Activated T-helper 9 cell treated with anti-CD3 and anti-CD28 coated beads, Interleukin-2, amount 50 U/mL, for 16 hours (primary cell): ENCODE measurements around the gene ARHGAP6.
"Not testable (repeated sequence)": the region's sequence is repeated elsewhere in the genome, so short reads cannot be mapped to it uniquely, and the experiment has no call there.

ENCODE experiments used
- DNase-seq: peaks from one replicate; pipeline ENCODE4 v3.0.0-alpha.2; 2020; ENCODE audit warnings: low read depth

The ARHGAP6 gene

DNA sequence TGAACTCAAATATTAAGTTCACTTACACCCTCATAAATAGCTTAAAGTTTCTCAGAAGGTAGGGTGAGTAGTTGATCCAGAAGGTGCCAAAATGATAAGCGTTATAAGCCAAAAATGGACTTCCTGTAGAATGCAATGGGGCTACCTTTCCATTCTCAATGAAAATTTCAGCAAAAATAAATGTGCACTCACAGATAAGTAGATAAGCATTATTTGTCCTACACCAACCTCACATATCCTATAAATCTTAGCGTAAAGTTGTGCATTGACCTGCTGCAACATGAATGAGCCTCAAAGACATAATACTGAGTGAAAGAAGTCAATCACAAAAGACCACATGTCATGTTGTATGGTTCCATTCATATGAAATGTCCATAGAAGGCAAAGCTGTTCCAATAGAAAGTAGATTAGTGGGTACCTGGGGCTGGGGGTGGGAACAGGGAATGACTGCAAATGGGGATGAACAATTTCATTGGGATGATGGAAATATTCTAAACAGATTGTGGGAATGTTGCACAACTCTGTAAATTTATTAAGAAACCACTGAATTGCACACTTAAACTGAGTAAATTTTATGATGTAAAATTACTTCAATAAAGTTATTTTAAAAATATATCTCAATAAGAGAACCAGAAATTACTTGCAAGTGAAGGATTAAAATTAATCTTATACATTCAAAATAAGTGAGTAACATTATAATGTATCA lies 271.6 kb downstream of the ARHGAP6 start:
- DNase-seq: no peak

- DNase-seq: no peak
These were observed 278.9 kb downstream of the ARHGAP6 start for GRCh38 chrX:11386812-11387211.

GRCh38 chrX:11386001-11386523 lies 279.7 kb downstream of the ARHGAP6 start:
- no peak for DNase-seq

GRCh38 chrX:11382930-11383329 lies 282.8 kb downstream of the ARHGAP6 start:
- DNase-seq: no peak

- no peak for DNase-seq
These were observed 284.3 kb downstream of the ARHGAP6 start for GRCh38 chrX:11381464-11381863.

- DNase-seq: no peak
These were observed 285.4 kb downstream of the ARHGAP6 start for GRCh38 chrX:11380187-11380844.

DNA sequence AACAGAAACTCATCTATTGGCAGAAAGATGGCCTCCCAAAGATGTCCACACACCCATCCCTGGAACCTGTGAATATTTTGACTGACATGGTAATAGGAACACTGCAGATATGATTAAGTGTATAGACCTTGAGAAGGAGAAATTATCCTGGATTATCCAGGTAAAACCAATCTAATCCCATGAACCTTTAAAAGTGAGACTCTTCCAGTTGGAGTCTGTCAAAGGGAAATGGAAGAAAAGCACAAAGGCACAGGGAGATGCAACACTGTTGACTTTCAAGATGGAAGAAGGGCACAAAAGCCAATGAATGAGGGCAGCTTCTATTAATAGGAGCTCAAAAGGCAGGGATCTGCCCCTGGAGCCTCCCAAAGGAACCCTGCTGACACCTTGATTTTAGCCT lies 289.6 kb downstream of the ARHGAP6 start:
- no peak for DNase-seq

DNA sequence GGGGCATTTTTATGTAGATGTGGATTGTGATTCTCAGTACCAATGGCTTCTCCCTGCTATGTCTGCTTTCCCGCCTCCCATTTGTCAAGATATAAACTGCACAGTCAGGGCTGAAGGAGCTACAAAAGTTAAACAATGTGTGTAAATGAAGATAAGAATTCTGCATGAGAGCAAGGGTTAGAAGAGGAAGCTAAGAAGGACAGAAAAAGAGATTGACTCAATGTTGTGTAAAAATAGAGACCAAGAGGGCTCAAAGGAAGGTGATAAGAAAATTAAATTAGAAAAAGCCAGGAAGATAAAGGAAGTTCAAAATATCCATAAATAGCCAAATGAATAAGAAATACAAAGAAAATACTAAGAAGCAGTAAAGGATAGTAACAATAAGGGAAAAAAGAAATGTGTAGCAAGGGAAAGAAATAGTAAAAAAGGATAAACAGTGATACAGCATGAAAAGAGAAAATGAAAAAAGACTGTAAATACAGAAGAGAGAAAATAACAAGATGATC lies 290.1 kb downstream of the ARHGAP6 start:
- no peak for DNase-seq

DNA sequence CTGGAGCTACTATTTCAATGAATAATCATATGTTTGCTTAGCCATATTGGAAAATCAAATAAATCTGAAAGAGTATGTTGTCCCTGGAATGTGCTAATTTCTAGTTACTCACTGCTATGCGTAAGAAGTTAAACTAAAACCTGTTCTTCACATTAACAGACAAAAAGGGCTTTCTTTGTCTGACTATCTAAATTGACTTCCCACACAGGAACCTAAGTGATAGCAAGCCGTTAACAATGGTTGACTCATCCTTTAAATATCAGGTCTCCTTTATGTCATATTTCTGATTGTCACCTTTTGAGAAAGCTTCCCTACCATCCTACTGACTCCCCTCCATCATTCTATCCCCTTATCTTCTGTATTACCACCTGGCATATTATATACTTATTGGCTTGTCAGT lies 291.1 kb downstream of the ARHGAP6 start:
- DNase-seq: no peak

- no peak for DNase-seq
These were observed 294.6 kb downstream of the ARHGAP6 start for GRCh38 chrX:11371106-11371505.

DNA sequence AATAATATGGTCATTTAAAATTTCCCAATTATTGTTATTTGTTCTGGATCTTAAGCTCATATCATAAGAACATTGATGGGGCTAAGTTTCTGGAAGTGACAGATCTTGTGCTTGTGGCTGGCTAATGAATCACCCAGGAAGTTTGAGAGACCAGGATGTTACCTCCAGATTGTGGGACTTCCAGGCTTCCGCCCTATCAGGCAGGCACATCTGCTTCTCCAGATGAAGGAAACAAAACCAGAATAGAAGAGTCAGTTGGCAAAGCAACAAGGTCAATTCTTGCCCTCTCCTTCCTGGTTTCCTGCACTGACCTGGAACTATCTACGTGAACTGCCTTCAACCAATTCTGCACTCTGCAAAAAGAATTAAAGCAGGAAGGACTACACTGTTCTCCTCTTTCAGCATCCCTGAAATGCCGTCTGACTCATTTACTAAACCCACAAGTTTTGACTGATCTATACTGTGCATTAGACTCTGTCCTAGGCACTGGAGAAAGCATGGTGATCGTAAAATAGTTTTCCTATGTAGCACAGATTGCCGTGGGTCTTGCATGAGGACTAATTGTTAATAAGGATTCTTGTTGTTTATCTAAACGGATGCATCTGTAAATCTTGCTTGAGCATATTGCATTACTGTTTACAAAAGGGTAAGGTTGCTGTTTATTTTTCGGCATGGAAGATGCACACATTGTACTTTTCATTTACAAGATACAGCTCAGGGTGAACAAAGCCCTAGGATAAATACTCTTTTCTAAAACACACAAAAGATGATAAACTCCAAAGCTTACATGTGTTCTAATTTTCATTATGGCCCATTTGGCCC lies 297.9 kb downstream of the ARHGAP6 start:
- DNase-seq: no peak

DNA sequence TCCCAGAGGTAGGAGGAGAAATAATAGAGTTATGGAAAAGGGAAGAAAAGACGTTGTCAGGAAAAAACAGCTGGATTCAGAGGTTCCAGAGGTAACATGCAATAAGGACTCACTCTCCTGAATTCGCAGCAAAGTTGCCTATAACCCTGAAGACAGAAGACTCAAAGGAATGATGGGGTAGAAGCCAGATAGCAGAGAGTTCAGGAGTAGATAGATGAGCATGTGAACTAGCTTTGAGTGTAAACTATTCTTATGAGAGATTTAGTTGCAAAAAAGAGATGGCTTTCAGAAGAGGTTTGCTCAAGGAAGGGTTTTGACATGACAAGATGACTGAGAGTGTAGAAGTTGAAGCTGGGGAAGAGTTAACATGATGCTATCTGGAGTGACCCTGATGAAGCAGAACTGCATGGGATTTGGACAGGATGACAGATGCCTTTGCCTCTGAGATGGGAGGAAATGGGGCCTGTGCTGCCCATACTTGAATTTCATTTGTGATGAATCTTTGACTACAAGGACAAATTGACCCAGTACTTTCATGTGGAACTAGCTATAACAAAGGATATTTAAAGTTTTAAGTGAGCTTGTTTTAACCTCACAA lies 298.6 kb downstream of the ARHGAP6 start:
- no peak for DNase-seq

- no peak for DNase-seq
These were observed 300.3 kb downstream of the ARHGAP6 start for GRCh38 chrX:11365426-11365825.

DNA sequence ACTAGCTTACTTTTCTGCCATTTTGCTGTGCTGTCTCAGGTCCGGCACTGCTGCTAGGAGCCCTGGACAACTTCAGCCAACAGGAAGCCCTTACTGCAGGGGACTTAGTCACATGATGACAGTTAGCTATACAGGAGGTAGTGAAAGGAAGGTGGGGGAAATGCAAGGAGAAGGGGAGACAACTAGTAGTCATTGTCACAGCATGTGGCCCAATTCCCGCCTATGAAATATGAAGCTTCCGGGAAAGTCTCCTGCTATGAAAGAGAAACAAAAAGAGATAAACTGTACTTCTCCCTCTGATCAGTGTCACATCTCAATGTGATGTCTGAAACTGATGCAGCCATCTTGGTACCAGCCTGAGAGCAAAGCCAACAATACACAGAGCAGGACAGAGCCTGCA lies 300.9 kb downstream of the ARHGAP6 start:
- no peak for DNase-seq

GRCh38 chrX:11363825-11364224 lies 301.9 kb downstream of the ARHGAP6 start:
- DNase-seq: not testable (repeated sequence)

- no peak for DNase-seq
These were observed 302.6 kb downstream of the ARHGAP6 start for GRCh38 chrX:11363069-11363594.

- DNase-seq: not testable (repeated sequence)
These were observed 304.1 kb downstream of the ARHGAP6 start for GRCh38 chrX:11361666-11362065.

DNA sequence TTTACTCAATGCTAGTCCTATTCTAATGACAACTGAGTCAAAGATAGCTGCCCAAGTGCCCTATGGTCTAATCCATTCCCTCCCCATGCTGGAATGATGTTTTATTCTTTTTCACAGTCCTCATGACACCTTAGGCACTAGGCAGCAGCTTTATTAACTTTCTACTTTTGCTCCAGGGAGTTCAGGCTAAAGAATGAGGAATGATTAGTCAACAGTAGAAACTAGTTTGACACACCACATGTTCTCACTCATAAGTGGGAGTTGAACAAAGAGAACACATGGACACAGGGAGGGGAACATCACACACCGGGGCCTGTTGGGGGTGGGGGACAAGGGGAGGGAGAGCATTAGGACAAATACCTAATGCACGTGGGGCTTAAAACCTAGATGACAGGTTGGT lies 309.8 kb downstream of the ARHGAP6 start:
- not testable (repeated sequence) for DNase-seq

- no peak for DNase-seq
These were observed 310.3 kb downstream of the ARHGAP6 start for GRCh38 chrX:11355259-11355909.

DNA sequence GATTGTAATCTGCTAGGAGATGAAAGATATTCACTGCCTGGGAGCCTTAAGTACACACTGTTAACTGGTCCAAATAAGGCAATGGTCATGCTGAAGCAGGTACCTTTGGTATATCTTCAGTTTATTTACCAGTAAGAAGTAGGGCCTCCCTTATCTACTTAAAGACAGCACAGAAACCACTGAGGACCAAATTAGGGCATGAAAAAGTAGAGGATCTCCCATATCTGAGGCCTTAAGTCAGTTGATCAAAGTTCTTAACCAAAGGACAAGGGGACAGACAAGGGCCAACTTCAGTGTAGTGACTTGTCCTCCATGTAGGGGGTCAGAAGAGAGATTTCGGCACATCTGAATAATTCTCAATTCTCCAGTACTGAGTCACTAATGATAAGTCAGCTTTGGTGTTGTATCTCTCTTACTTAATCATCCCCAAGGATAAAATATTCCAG lies 313.4 kb downstream of the ARHGAP6 start:
- no peak for DNase-seq
